Transverse colon (tissue), 4 donors: ENCODE data around the gene MEI4.

ENCODE experiments used
- CTCF ChIP-seq, 5 experiments: fragments of 200-600 bp in 3 of 5; fragments of 450-650 bp in 2 of 5; sonication (generic) in 3 of 5; IDR thresholded peaks; 1 replicate in 2 of 5; 2 replicates in 3 of 5; pipeline ENCODE4 v1.5.1; 2016 to 2017; ENCODE audit warnings: antibody characterized with exemption in 5 of 5, inconsistent platforms in 3 of 5, mild to moderate bottlenecking in 2 of 5, moderate library complexity in 1 of 5
- EP300 ChIP-seq: sonication (generic); formaldehyde crosslinking; IDR thresholded peaks from one replicate; pipeline ENCODE4 v1.6.1; 2017; ENCODE audit warnings: antibody characterized with exemption, low read depth
- POLR2AphosphoS5 ChIP-seq, 3 donors: sonication (generic); formaldehyde crosslinking; IDR thresholded peaks; one replicate each; pipeline ENCODE4 v1.6.1; 2016; ENCODE audit warnings: antibody characterized with exemption in 3 of 3

- TF ChIP-seq POLR2AphosphoS5 (IDR thresholded peaks at IDR 0.05) (no peak), EP300 (no peak), CTCF (IDR thresholded peaks at IDR 0.05) (no peak)
These were observed 203.6 kb downstream of the MEI4 start for GRCh38 chr6:77856391-77856790.
